ENCODE results near the gene ZNF330.
"Not testable (repeated sequence)": the region's sequence is repeated elsewhere in the genome, so short reads cannot be mapped to it uniquely, and the experiment has no call there.

ZNF330 gene

DNA sequence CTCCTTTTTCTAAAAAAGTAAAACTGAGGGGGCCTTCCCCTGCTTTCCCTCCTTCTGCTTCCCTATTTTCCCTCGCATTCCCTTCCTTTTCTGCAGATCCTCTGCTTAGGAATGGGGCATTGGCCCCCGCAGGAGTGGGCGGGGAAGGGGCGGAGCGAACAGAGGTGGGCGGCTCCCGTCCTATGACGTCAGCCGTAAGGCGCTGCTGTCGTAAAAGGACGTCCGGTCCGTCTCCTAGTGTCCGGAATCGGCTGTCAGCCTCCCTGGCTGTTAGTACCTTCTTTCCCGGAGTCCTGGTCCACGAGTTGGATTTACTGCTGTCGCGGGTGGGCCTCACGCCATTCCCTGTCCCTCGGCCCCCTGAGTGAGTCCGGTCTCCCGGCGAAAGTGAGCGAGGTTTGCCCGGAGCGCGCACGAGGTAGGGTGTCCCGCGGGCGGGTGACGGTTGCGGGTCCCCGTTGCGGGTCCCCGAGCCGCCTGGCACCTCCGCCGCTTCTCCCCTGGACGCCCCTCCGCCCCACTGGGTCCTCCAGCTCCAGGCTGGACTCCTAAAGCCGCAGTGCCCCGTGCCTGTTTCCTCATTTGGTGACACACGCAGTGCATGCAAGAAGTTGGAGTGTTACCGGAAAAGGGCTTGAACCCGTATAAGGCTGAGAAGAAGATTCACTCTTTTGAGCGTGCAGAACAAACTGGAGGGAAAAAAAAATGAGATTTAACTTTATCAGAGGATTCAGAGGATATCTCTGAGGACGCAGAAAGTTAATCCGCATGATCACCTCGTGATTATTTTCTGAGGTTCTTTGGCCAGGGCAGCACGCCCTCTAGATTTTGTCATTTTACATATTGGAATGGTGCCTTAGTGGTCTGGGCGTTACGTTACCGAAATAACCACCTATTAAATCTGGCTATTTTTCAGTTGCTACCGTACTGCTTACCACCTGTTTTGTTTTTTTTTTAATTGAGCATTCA is at the start of gene ZNF330:
Gene ZNF330 (plus strand): TSS at position 205 of the 969 bp plus-strand sequence. CDS start 1,477 bp downstream, outside the sequence.
- DNase-seq (ENCODE audit: low read depth, low spot score), result peak; percentile 97

DNA sequence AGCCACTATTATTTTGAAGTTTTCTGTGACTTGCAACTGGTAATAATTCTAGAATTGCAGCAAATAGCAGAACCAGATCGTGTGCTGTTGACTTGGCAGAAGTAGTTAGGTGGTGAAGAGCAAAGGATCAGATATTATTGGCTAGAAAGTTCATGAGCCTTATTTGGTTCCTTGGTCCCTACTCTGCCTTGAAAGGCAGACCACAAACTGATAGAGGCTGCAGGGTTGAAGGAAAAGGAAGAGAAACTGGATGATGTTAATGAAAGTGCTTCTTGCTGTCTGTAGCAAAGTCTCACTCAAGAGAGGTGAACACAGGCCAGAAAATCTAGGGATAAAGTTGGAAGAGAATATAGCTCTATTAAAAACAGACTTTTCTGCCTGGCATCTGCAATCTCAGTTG is 46.2 kb upstream of the ZNF330 start:
- no peak for DNase-seq (ENCODE audit: low read depth, low spot score)

DNA sequence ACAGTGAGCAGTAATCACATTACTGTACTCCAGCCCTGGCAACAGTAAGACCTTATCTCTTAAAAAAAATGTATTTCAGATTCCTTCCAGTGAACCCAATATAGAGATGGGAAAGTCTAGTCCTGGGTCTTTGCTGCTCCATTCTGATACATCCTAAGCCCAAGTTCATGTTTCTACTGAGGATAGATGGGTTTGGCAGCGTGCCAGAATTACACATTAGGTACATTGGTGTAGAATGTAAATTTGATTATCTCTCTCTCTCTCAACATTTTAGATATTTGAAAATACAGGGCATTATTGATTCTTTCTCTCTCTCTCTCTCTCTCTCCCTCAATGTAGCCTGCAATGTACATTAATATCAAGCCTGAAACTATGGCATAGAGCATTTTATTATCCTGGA is 43.5 kb upstream of the ZNF330 start:
- no peak for DNase-seq (ENCODE audit: low read depth, low spot score)

DNA sequence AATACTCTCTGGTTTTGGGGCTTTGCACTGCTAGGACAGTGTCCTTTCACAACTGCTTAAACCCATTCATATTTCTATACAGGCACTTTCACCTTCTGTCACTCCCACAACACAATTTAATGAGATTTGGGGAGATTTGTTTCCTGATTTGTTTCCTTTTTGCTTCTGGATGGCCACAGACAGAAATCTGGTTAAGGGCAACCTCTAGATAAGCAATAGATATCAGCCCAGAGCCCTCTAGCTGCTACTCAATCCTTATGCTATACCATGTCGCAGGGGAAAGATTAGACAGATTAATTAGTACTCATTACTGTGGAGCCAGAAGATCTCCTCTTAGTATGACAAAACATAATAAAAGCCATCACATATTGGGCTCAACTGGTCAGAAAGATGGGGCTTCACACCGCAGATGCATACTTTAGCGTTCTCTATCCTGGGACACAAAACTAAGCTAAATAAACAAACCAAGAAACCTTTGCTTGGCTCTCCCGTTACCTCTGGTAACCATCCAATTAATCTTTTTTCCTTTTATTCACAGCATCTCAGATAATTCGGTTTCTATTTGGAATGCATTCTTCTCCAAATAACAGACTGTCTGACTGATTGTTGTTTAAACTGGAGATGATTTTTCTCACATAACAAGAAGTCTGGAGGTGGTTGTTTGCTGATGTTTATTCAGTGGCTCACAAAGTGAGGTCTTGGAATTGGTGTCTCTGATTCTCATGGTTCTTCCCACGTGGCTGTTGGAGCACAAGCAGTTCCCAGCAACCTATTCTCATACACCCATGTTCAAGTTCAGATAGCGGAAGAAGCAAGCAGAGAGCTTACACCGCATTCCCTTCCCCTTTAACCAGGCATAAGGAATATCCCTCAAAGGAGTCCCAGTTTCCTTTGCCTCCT is 41.0 kb upstream of the ZNF330 start:
- DNase-seq (ENCODE audit: low read depth, low spot score), result no peak

DNA sequence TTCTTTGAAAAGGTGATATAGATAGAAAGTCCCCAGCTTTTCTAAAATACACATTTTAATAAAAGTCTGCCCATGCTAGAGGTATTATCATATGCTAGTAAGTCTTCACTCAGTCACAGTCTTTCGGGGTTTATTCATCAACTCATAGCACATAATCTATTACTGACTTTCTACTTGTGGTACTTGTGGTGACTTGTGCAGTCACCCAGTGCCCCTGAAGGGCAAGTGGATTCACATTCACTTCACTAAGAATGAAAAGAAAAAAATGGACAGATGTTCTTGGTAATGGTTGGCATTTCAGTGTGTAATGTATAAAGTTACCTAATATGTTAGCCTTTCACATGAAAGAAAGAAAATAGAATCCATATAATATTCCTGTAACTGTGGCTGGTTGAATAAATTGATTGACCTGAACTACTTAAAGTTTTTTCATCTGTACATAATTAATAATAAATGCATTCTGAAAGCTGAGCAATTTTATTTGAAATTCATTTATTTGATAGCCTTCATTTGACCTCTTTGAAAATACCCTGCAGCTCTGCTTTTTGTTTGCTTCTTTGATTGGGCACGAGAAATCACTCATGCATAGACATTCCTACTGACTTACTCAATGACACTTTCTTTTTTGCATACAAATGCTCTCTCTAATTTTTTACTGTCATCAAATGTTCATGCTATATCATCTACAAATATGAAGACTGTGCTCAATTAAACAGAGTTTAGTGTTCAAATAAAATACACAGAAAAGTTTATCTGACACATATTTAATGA is 39.5 kb upstream of the ZNF330 start:
- no peak for DNase-seq (ENCODE audit: low read depth, low spot score)

DNA sequence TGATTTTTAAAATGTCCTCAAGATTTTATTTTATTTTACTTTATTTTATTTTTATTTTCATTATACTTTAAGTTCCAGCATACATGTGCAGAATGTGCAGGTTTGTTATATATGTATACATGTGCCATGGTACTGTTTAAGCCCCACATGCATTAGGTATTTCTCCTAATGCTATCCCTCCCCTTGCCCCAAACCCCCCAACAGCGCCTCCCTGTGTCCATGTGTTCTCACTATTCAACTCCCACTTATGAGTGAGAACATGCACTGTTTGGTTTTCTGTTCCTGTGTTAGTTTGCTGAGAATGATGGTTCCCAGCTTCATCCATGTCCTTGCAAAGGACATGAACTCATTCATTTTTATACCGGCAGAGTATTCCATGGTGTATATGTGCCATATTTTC is 37.2 kb upstream of the ZNF330 start:
- not testable (repeated sequence) for DNase-seq (ENCODE audit: low read depth, low spot score)

DNA sequence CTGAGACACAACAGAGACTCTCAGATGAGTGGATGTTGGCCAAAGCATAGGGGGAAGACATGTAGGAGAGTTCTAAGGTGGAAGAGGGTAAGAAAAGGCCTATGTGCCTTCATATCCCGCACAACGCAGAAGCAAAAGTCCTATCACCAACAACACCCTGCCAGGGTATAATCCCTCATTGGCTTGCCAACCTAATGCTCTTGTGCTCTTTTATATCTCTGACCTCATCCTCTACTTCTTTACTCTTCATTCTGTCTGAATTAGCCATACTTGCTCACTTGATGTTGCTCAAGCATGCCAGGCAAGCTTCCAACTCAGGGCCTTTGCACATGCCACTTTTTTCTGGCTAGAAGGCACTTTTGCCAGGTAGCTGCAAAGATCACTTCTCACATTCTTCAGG is 28.1 kb upstream of the ZNF330 start:
- no peak for DNase-seq (ENCODE audit: low read depth, low spot score)

DNA sequence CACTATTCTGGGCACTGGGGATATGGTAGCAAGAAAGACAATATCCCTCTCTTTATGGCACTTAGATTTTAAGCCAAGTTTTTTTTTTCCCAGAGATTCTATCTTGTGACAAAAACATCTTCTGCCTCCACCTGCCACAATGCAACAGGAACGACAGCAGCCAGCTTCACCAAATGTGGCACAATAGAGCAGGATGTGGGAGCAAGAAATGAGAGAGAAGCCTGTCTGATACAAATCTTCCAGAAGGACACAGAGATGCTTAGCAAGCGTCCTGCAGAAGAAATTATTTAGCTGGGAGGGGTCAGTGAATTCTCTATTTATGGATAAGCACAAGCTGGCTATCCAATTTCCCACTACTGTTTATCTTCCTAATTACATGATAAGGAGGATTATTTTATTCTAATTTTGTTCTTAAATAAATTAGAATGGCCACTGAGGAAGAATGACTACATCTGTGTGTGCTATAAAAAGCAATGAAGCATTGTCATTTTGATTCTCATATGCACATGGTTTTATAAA is 27.1 kb upstream of the ZNF330 start:
- DNase-seq (ENCODE audit: low read depth, low spot score), result no peak

DNA sequence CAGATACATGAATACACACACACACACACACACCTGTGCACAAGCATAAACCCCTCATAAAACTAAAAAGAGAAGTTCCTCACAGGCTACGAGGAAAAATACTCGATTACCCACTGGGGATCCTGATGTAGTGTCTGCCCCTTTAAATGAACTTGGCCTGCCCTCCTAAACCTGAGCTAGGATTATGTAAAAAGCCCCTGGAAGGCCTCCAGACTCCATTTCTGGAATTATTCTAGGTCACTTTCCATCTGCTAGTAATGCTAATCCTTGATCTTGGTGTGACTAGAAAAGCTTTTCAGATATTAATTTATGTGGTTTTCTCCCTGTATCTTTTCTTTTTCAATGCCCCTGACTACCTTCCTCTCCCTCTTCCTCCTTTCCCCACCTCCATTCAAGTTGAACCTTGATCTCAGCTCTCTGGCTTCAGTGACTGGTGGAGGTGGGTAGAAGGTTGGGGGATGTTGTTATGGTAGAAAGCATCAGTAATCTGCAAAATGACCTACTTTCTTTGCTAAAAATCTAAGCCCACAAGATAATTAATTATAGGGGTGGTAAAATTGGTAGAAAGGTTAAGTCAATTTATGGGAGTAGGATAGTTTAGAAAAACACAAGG is 25.5 kb upstream of the ZNF330 start:
- no peak for DNase-seq (ENCODE audit: low read depth, low spot score)

DNA sequence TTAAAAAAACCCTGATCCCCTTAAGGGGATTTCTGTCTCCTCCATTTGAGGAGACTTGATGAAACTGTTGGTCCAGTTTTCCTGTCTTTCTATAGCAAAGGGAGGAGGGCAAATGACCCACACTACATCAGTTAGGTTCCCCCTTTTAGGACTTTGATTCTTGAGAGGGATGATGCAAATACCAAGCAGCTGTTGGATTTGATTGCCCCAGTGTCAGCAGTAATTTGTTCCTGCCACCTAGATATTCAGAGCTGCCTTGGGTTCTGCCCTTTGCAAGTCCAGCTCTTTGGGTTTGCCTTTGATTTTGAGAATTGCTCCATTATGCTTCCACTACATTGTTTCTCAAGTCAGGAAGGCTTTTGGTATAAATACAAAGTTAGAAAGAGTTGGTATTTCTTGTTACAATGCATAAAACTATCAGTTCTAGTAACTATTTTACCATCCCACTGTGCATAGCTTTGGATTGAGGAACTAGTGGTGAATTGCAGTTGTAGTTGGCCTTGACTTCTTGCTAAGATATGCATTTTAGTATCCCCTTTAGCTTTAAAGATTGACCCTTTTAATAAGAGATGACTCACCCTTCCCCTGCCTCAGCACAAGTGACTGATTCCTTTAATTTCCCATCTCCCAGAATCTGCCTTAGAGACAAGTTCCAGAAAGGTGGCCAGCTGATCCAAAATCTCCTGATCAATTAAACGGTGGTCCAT is 24.3 kb upstream of the ZNF330 start:
- no peak for DNase-seq (ENCODE audit: low read depth, low spot score)

DNA sequence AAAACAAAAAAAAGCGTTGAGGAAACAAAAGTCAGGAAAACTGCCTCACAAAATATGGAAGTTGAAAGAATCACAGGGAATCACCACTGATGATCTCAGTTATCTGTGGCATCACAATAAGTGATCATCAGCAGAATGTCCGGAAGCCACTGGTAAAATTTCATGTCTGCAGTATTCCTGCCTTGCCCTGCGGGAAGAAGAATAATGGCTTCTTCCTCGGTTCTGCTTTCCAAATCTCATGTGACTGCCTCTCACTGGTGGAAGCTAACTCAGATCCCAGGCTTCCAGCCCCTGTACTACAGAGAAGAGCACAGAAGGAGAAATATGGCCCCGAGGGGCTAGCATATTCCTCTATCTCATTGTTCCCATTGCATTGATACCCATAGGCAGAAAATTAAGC is 12.7 kb upstream of the ZNF330 start:
- DNase-seq (ENCODE audit: low read depth, low spot score), result no peak

DNA sequence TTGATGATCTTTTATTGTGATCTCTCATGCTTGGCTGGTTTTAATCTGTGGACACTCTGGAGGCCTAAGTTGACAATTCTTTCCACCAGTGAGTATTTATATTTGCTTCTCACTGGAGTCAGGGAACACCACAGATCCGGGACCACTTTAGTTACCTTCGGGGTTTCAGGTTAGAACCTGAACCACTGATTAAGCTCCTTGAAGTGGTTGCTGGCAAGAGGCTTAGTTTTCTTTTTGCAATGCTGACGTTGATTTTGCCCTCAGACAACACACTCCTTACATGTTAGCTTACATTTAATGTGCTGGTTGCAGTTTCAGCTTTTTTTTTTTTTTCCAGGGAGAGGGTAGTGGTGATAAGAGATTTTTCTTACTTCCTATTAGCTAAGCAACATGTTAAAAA is 10.5 kb upstream of the ZNF330 start:
- DNase-seq (ENCODE audit: low read depth, low spot score), result no peak

DNA sequence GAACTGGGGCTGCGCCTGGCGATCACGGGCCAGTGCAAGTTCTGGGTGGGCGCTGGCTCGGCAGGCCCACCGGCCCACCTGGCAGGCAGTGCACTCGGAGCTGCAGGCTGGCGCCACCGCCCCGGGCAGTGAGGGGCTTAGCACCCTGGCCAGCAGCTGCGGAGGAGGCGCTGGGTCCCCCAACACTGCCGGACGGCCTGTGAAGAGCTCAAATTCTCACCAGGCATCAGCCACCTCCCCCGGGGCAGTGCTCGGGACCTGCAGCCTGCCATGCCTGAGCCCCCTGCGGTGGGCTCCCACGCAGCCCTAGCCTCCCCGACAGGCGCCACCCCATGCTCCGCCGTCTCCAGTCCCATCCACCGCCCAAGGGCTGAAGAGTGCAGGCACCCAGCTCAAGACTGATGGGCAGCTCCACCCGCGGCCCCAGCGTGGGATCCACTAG is 7.1 kb upstream of the ZNF330 start:
- DNase-seq (ENCODE audit: low read depth, low spot score), result no peak

DNA sequence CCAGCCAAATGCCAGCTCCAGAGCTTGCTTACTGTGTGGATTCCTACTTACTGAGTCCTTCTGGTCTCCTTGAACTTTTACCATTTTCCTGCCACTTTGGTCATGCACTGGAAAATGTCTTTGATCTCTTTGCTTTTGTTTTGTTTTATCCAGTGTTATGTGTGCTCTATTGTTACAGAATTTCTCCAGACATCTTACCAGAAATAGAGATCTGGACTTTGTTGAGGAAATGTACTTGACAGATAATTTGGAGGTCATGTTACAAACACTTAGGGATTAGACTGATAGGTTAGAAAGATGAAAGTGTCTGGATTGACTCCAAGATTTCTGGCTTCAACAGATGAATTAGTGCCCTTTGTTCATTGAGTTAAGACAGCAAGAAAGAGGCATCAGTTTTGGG is 5.7 kb upstream of the ZNF330 start:
- DNase-seq (ENCODE audit: low read depth, low spot score), result no peak

DNA sequence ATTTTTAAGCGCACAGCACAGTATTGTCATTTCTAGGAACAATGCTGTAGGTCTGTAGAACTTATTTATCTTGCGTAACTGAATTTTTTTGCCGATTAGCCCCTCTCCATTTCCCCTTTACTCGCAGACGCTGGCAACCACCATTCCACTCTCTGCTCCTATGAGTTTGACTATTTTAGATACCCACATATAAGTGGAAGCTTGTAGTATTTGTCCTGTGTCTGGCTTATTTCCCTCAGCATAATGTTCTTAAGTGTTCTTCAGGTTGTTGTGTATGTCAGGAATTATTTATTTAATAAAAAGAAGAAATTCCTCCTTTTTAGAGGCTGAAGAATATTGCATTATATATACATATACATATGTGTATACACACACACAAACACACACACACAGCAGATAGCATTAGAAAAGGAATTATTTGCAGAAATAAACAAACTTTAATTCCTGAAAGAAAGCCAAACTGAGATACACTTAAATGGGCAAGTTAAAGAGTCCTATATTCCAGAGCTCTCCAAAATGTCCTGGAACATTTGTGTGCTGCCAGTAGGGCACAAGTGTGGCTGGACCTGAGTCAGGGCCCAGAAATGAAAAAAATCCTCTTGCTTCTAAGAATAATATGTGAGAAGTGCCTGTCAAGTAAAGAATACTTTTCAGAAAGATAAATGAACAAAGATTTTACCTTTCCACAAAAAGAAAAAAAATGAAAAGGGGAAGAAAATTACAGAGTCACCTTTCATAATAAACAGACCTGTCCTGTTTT is 4.5 kb upstream of the ZNF330 start:
- DNase-seq (ENCODE audit: low read depth, low spot score), result no peak

DNA sequence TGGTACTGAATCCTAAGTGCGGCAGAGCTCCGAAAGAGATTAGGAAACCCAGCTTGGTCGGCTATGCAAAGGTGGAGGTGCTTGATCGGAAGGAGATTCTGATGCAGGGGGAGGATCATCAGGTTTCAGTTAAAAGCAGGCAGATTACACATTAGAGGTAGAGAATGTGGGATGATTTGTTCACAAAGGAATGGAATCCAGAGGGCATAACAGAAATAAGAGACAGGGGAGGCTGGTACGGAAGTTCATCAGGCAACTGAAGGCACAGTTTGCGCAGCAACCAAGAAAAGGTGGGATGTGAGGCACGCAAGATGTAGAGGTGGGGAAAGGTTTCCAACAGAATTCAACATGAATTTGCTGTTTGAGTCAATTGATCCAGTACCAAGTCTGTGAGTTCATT is 424 bp upstream of the ZNF330 start:
- DNase-seq (ENCODE audit: low read depth, low spot score), result no peak

DNA sequence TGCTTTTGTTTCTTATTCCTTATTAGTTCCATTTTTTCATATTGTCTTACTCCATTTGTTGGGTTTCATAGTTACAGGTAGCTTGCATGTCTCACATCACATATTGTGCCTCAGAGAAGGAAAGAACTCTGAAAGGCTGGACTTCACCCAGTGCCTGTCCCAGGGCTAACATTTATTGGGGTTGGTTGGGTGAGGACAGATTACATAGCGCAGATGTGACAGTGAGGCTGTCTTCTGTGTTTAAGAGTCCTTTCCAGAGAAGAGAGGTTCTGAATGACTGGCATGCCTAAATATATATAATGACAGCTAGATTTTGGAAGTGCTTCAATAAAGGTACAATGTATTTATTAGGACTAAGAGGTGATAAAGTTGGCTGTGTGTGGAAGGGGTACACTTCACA is 2.7 kb downstream of the ZNF330 start:
- DNase-seq (ENCODE audit: low read depth, low spot score), result no peak

DNA sequence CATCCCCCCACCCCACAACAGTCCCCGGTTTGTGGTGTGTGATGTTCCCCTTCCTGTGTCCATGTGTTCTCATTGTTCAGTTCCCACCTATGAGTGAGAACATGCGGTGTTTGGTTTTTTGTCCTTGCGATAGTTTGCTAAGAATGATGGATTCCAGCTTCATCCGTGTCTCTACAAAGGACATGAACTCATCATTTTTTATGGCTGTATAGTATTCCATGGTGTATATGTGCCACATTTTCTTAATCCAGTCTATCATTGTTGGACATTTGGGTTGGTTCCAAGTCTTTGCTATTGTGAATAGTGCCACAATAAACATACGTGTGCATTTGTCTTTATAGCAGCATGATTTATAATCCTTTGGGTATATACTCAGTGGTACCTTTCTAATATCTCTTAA is 6.6 kb downstream of the ZNF330 start:
- not testable (repeated sequence) for DNase-seq (ENCODE audit: low read depth, low spot score)

DNA sequence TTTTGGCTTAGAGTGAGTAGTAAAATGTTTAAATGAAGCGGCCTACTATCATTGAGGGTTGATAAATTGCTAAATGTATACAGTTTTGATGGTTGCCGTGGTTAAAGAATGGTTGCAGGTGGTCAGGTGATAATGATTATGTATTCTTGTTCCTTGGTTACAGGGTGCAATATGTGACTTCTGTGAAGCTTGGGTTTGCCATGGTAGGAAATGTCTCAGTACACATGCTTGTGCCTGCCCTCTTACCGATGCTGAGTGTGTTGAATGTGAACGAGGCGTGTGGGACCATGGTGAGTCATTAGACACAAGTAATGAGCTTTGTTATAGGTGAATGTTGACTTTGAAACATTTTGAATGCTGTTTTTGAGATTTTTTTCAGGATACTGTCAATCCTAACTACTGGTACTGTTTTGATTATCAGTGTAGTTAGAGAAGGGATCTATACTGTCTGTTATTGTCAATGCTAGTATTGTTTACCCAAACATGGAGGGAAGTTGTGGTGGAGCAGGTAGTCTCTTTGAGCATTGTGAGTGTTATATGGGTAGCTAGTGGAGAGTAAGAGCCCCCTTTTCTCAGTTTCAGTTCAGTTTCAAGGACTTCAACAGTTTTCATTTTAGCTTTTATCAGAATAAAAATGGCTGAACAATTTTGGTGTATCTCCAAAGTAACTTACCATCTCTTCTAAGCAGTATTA is 8.9 kb downstream of the ZNF330 start:
- no peak for DNase-seq (ENCODE audit: low read depth, low spot score)

Data from ELF-1 (cell line).